Mesendoderm (in vitro differentiated cells): ENCODE data around the gene FBXL22. TPM values are rescaled to one million over a fixed set of nuclear protein-coding genes. Genes with fewer than 3 reads are reported as not detected.

Source experiments
- DNase-seq: peaks from one replicate; pipeline ENCODE4 v3.0.0; 2013
- H2AK5ac ChIP-seq: 2 replicates; pipeline ENCODE4 v1.6.1; 2013; ENCODE audit warnings: low read length, inconsistent platforms
- H2BK120ac ChIP-seq: 2 replicates; pipeline ENCODE4 v1.6.1; 2013; ENCODE audit warnings: low read depth, mild to moderate bottlenecking, low read length, moderate library complexity, mixed read lengths
- H2BK15ac ChIP-seq: replicated peaks from 2 replicates; pipeline ENCODE4 v1.6.1; 2013; ENCODE audit warnings: low read depth, mild to moderate bottlenecking, moderate library complexity
- H2BK5ac ChIP-seq: 2 replicates; pipeline ENCODE4 v1.6.1; 2013; ENCODE audit warnings: low read length, inconsistent platforms
- H3K18ac ChIP-seq: 2 replicates; pipeline ENCODE4 v1.6.1; 2013; ENCODE audit warnings: mild to moderate bottlenecking, low read length, mixed read lengths
- H3K23ac ChIP-seq: one replicate; pipeline ENCODE4 v1.6.1; 2013; ENCODE audit warnings: low read length
- H3K27ac ChIP-seq: 2 replicates; pipeline ENCODE4 v1.5.1; 2013; ENCODE audit warnings: low read depth, mild to moderate bottlenecking, inconsistent platforms, low read length, moderate library complexity
- H3K27me3 ChIP-seq: 2 replicates; pipeline ENCODE4 v1.6.1; 2013; ENCODE audit warnings: low read length, control low read depth, mild to moderate bottlenecking, inconsistent platforms; ENCODE audit not compliant: insufficient read depth, poor library complexity
- H3K36me3 ChIP-seq: 2 replicates; pipeline ENCODE4 v1.6.1; 2013; ENCODE audit warnings: low read length, inconsistent platforms; ENCODE audit not compliant: control insufficient read depth, insufficient read depth
- H3K4ac ChIP-seq: one replicate; pipeline ENCODE4 v1.6.1; 2013; ENCODE audit warnings: low read depth, mild to moderate bottlenecking, low read length, moderate library complexity
- H3K4me1 ChIP-seq: 2 replicates; pipeline ENCODE4 v1.6.1; 2013; ENCODE audit warnings: low read depth, low read length, inconsistent platforms; ENCODE audit not compliant: control insufficient read depth
- H3K4me2 ChIP-seq: 2 replicates; pipeline ENCODE4 v1.6.1; 2013; ENCODE audit warnings: low read length
- H3K4me3 ChIP-seq: 2 replicates; pipeline ENCODE4 v1.5.1; 2013; ENCODE audit warnings: mild to moderate bottlenecking, low read length
- H3K56ac ChIP-seq: one replicate; pipeline ENCODE4 v1.6.1; 2013; ENCODE audit warnings: low read length
- H3K79me1 ChIP-seq: 2 replicates; pipeline ENCODE4 v1.6.1; 2013; ENCODE audit warnings: low read length, inconsistent platforms
- H3K79me2 ChIP-seq: 2 replicates; pipeline ENCODE4 v1.6.1; 2013; ENCODE audit warnings: mild to moderate bottlenecking, low read length; ENCODE audit not compliant: control insufficient read depth, insufficient read depth
- H3K9ac ChIP-seq: 2 replicates; pipeline ENCODE4 v1.6.1; 2013; ENCODE audit warnings: low read length, inconsistent platforms
- H4K5ac ChIP-seq: one replicate; pipeline ENCODE4 v1.6.1; 2013; ENCODE audit warnings: low read length
- H4K8ac ChIP-seq: one replicate; pipeline ENCODE4 v1.6.1; 2013; ENCODE audit warnings: low read depth, mild to moderate bottlenecking, control low read depth, low read length, moderate library complexity
- WGBS: extraction: QIAGEN DNeasy Blood & Tissue Kit; methylation state at CpG from one replicate; pipeline ENCODE4 v1.1.7; 2013; ENCODE audit warnings: low lambda C conversion rate, missing lambda C conversion rate; ENCODE audit not compliant: insufficient coverage; ENCODE audit errors: extremely low coverage; 5-methylcytosine and 5-hydroxymethylcytosine counted together
- polyA plus RNA-seq, 2 experiments: library from polyadenylated mRNA; stranded (reverse); fragments of 200-250 nt; gene quantifications; one replicate each; pipeline ENCODE4 v1.2.3, GENCODE V29; 2013

FBXL22 gene
- 0.39 TPM for polyA plus RNA-seq (2013, experiment 1 of 2)
- polyA plus RNA-seq (2013, experiment 2 of 2) = 0.42 TPM

GRCh38 chr15:63597038-63597790 lies at the start of gene FBXL22:
Gene FBXL22 (plus strand): TSS chr15:63597387. CDS start chr15:63597393, 6 bp downstream.
- no peak within 1 kb of the TSS for H3K56ac ChIP-seq
- no peak within 1 kb of the TSS for H3K27ac ChIP-seq
- H2AK5ac ChIP-seq = no peak within 1 kb of the TSS
- no peaks in the 10 kb centered on the region for H3K27me3 ChIP-seq
- no peak within 1 kb of the TSS for H3K4me2 ChIP-seq
- H3K4me1 ChIP-seq = no peaks in the 10 kb centered on the region
- H3K79me1 ChIP-seq = no peaks in the 10 kb centered on the region
- no peak within 1 kb of the TSS for H2BK120ac ChIP-seq
- no peak within 1 kb of the TSS for H4K5ac ChIP-seq
- H3K23ac ChIP-seq = no peak within 1 kb of the TSS
- H3K79me2 ChIP-seq = no peaks in the 10 kb centered on the region
- no peak within 1 kb of the TSS for H2BK15ac ChIP-seq
- DNase-seq = no peak
- H3K18ac ChIP-seq = no peak within 1 kb of the TSS
- H4K8ac ChIP-seq = no peak within 1 kb of the TSS
- H3K4me3 ChIP-seq = no peak within 1 kb of the TSS
- no peak within 1 kb of the TSS for H3K9ac ChIP-seq
- H2BK5ac ChIP-seq = no peak within 1 kb of the TSS
- H3K36me3 ChIP-seq = no peaks in the 10 kb centered on the region
- WGBS = no CpG with 5 or more reads among the region's 23 CpGs
- no peak within 1 kb of the TSS for H3K4ac ChIP-seq

GRCh38 chr15:63551400-63551799 lies 45.8 kb upstream of the FBXL22 start:
- WGBS = no CpG with 5 or more reads among the region's 1 CpG
- Histone ChIP-seq H3K79me1 (peaks cover 1% of the 10 kb centered on the region), H3K4me2 (no peak overlapping the region), H2BK5ac (no peak overlapping the region), H2AK5ac (no peak overlapping the region), H2BK120ac (no peak overlapping the region), H3K4ac (no peak overlapping the region), H4K8ac (no peak overlapping the region), H3K4me1 (peaks cover 2% of the 10 kb centered on the region), H3K56ac (no peak overlapping the region), H2BK15ac (no peak overlapping the region), H3K27ac (no peak overlapping the region), H3K36me3 (no peaks in the 10 kb centered on the region), H3K27me3 (no peaks in the 10 kb centered on the region), H3K79me2 (no peaks in the 10 kb centered on the region), H3K9ac (no peak overlapping the region), H3K18ac (no peak overlapping the region), H3K4me3 (no peak overlapping the region), H3K23ac (no peak overlapping the region), H4K5ac (no peak overlapping the region)
- DNase-seq = no peak

GRCh38 chr15:63553388-63553791 lies 43.8 kb upstream of the FBXL22 start:
- Histone ChIP-seq H3K18ac (no peak overlapping the region), H3K4me2 (no peak overlapping the region), H3K27ac (no peak overlapping the region), H2BK5ac (no peak overlapping the region), H3K9ac (no peak overlapping the region), H3K79me1 (peaks cover 1% of the 10 kb centered on the region), H3K79me2 (no peaks in the 10 kb centered on the region), H3K4me3 (no peak overlapping the region), H3K36me3 (no peaks in the 10 kb centered on the region), H4K8ac (no peak overlapping the region), H3K27me3 (no peaks in the 10 kb centered on the region), H2BK120ac (no peak overlapping the region), H4K5ac (no peak overlapping the region), H3K23ac (no peak overlapping the region), H3K4ac (no peak overlapping the region), H3K56ac (peak overlapping the region; percentile 44), H2AK5ac (no peak overlapping the region), H3K4me1 (peaks cover 2% of the 10 kb centered on the region), H2BK15ac (no peak overlapping the region)
- DNase-seq = peak; percentile 73
- no CpG with 5 or more reads among the region's 3 CpGs for WGBS

- Histone ChIP-seq H3K18ac (no peak overlapping the region), H3K9ac (no peak overlapping the region), H4K5ac (no peak overlapping the region), H3K27ac (no peak overlapping the region), H3K4me3 (no peak overlapping the region), H2BK5ac (no peak overlapping the region), H3K79me2 (no peaks in the 10 kb centered on the region), H3K23ac (no peak overlapping the region), H2BK120ac (no peak overlapping the region), H3K27me3 (no peaks in the 10 kb centered on the region), H3K79me1 (peaks cover 1% of the 10 kb centered on the region), H3K4me2 (no peak overlapping the region), H2BK15ac (no peak overlapping the region), H4K8ac (no peak overlapping the region), H3K36me3 (no peaks in the 10 kb centered on the region), H3K4ac (no peak overlapping the region), H3K4me1 (peaks cover 2% of the 10 kb centered on the region), H2AK5ac (no peak overlapping the region), H3K56ac (no peak overlapping the region)
- WGBS = no CpG with 5 or more reads among the region's 2 CpGs
- DNase-seq = no peak
Observed at GRCh38 chr15:63554337-63554927, 42.8 kb upstream of the FBXL22 start.

GRCh38 chr15:63555507-63555906 lies 41.7 kb upstream of the FBXL22 start:
- no peak overlapping the region for H3K9ac ChIP-seq

More at GRCh38 chr15:63555507-63555906, 41.7 kb upstream of the FBXL22 start:
- Histone ChIP-seq H2BK15ac (no peak overlapping the region), H3K27me3 (no peaks in the 10 kb centered on the region), H3K56ac (no peak overlapping the region), H4K5ac (no peak overlapping the region), H2BK5ac (no peak overlapping the region), H3K4me1 (peaks cover 2% of the 10 kb centered on the region), H4K8ac (no peak overlapping the region), H3K27ac (no peak overlapping the region), H3K4me3 (no peak overlapping the region), H3K4me2 (no peak overlapping the region), H3K18ac (no peak overlapping the region), H3K4ac (no peak overlapping the region), H2AK5ac (no peak overlapping the region), H2BK120ac (no peak overlapping the region), H3K36me3 (no peaks in the 10 kb centered on the region), H3K79me1 (peaks cover 1% of the 10 kb centered on the region), H3K79me2 (no peaks in the 10 kb centered on the region), H3K23ac (no peak overlapping the region)
- DNase-seq = no peak
